Skin epidermis (tissue), 12 donors: ENCODE measurements around the gene ARRDC4.

Experiments used
- H3K27ac ChIP-seq, 21 experiments: fragments of 200-600 bp; sonication (generic) in 11 of 21; one replicate each; pipeline ENCODE4 v1.5.0; 2020; ENCODE audit warnings: mild to moderate bottlenecking in 3 of 21, inconsistent platforms in 2 of 21, moderate library complexity in 2 of 21
- H3K4me3 ChIP-seq, 7 experiments: fragments of 200-600 bp; sonication (generic) in 2 of 7; one replicate each; pipeline ENCODE4 v1.5.0; 2020; ENCODE audit warnings: inconsistent platforms in 2 of 7, mild to moderate bottlenecking in 2 of 7, moderate library complexity in 1 of 7

The ARRDC4 gene

GRCh38 chr15:97993310-97993738 is 32.8 kb downstream of the ARRDC4 start:
- Histone ChIP-seq H3K27ac (no peak overlapping the region), H3K4me3 (no peak overlapping the region)

- H3K27ac ChIP-seq: no peak overlapping the region
These were observed 33.7 kb downstream of the ARRDC4 start for GRCh38 chr15:97994236-97994635.

GRCh38 chr15:97995192-97995591 is 34.7 kb downstream of the ARRDC4 start:
- Histone ChIP-seq H3K27ac (peak overlapping the region in 6 of 21 experiments; percentile 11 to 68 (median 26)), H3K4me3 (no peak overlapping the region)

More at GRCh38 chr15:97994236-97994635, 33.7 kb downstream of the ARRDC4 start:
- H3K4me3 ChIP-seq: no peak overlapping the region

- no peak overlapping the region for H3K4me3 ChIP-seq
- peak overlapping the region in 10 of 21 experiments; percentile 9 to 68 (median 36) for H3K27ac ChIP-seq
These were observed 35.5 kb downstream of the ARRDC4 start for GRCh38 chr15:97995881-97996603.

- H3K27ac ChIP-seq: peak overlapping the region in 2 of 21 experiments; percentile 3 to 5
- no peak overlapping the region for H3K4me3 ChIP-seq
These were observed 38.0 kb downstream of the ARRDC4 start for GRCh38 chr15:97998307-97999071.

GRCh38 chr15:98000249-98001203 is 40.0 kb downstream of the ARRDC4 start:
- H3K27ac ChIP-seq: no peak overlapping the region

GRCh38 chr15:98001663-98002194 is 41.2 kb downstream of the ARRDC4 start:
- no peak overlapping the region for H3K4me3 ChIP-seq
- H3K27ac ChIP-seq: no peak overlapping the region

More at GRCh38 chr15:98000249-98001203, 40.0 kb downstream of the ARRDC4 start:
- no peak overlapping the region for H3K4me3 ChIP-seq

- H3K4me3 ChIP-seq: no peak overlapping the region
- H3K27ac ChIP-seq: peak overlapping the region in 2 of 21 experiments; percentile 31 to 70
These were observed 41.9 kb downstream of the ARRDC4 start for GRCh38 chr15:98002419-98002818.

GRCh38 chr15:98002866-98003265 is 42.4 kb downstream of the ARRDC4 start:
- Histone ChIP-seq H3K27ac (peak overlapping the region in 5 of 21 experiments; percentile 15 to 70 (median 51)), H3K4me3 (no peak overlapping the region)

GRCh38 chr15:98003518-98003917 is 43.0 kb downstream of the ARRDC4 start:
- peak overlapping the region in 5 of 21 experiments; percentile 11 to 70 (median 33) for H3K27ac ChIP-seq
- H3K4me3 ChIP-seq: no peak overlapping the region

GRCh38 chr15:98003996-98004395 is 43.5 kb downstream of the ARRDC4 start:
- H3K27ac ChIP-seq: peak overlapping the region in 3 of 21 experiments; percentile 33 to 70 (median 55)
- H3K4me3 ChIP-seq: no peak overlapping the region

GRCh38 chr15:98005659-98006058 is 45.2 kb downstream of the ARRDC4 start:
- H3K27ac ChIP-seq: no peak overlapping the region

GRCh38 chr15:98009169-98009568 is 48.7 kb downstream of the ARRDC4 start:
- no peak overlapping the region for H3K27ac ChIP-seq
- H3K4me3 ChIP-seq: no peak overlapping the region

More at GRCh38 chr15:98005659-98006058, 45.2 kb downstream of the ARRDC4 start:
- H3K4me3 ChIP-seq: no peak overlapping the region

GRCh38 chr15:98009971-98010370 is 49.5 kb downstream of the ARRDC4 start:
- H3K27ac ChIP-seq: no peak overlapping the region
- H3K4me3 ChIP-seq: no peak overlapping the region

GRCh38 chr15:98012354-98012753 is 51.9 kb downstream of the ARRDC4 start:
- Histone ChIP-seq H3K4me3 (no peak overlapping the region), H3K27ac (no peak overlapping the region)

GRCh38 chr15:98013631-98014030 is 53.1 kb downstream of the ARRDC4 start:
- Histone ChIP-seq H3K27ac (no peak overlapping the region), H3K4me3 (no peak overlapping the region)

- Histone ChIP-seq H3K4me3 (no peak overlapping the region), H3K27ac (no peak overlapping the region)
These were observed 56.9 kb downstream of the ARRDC4 start for GRCh38 chr15:98017150-98017964.

GRCh38 chr15:98018761-98019351 is 58.4 kb downstream of the ARRDC4 start:
- no peak overlapping the region for H3K27ac ChIP-seq
- no peak overlapping the region for H3K4me3 ChIP-seq
